Heart left ventricle (tissue), 16 donors: ENCODE data around the gene CELA1. TPM values are rescaled to one million over a fixed set of nuclear protein-coding genes. Genes with fewer than 3 reads are reported as not detected.
A peak's percentile ranks its signal among the peaks of the same experiment; 100 is the strongest.

Source experiments
- ATAC-seq, 4 donors: fragments of 200-7000 bp; cut with Tn5 transposase; one replicate each; pipeline ENCODE4 v1.9.1; 2020 to 2022; ENCODE audit warnings: moderate library complexity in 4 of 4, mild to moderate bottlenecking in 3 of 4, moderate number of reproducible peaks in 1 of 4
- DNase-seq, 5 donors: peaks; one replicate each; pipeline ENCODE4 v3.0.0-alpha.2; 2020
- H3K27ac ChIP-seq, 12 donors: fragments of 200-600 bp; sonication (generic) in 4 of 12; one replicate each; pipeline versions ENCODE4 v1.5.0 to v1.8.0; 2016 to 2022; ENCODE audit warnings: mild to moderate bottlenecking in 2 of 12
- H3K27me3 ChIP-seq, 9 donors: fragments of 200-600 bp; sonication (generic) in 2 of 9; one replicate each; pipeline versions ENCODE4 v1.5.1 to v1.8.0; 2016 to 2022; ENCODE audit warnings: mild to moderate bottlenecking in 3 of 9
- H3K36me3 ChIP-seq, 9 donors: fragments of 200-600 bp; sonication (generic) in 2 of 9; one replicate each; pipeline versions ENCODE4 v1.5.0 to v1.8.0; 2018 to 2022; ENCODE audit warnings: mild to moderate bottlenecking in 2 of 9
- H3K4me1 ChIP-seq, 12 donors: fragments of 200-600 bp; sonication (generic) in 4 of 12; one replicate each; pipeline versions ENCODE4 v1.5.0 to v1.8.0; 2016 to 2022; ENCODE audit warnings: mild to moderate bottlenecking in 3 of 12
- H3K4me3 ChIP-seq, 12 donors: fragments of 200-600 bp; sonication (generic) in 4 of 12; one replicate each; pipeline versions ENCODE4 v1.5.0 to v1.8.0; 2017 to 2022; ENCODE audit warnings: mild to moderate bottlenecking in 9 of 12, moderate library complexity in 4 of 12
- H3K9me3 ChIP-seq, 12 donors: fragments of 200-600 bp; sonication (generic) in 4 of 12; one replicate each; pipeline versions ENCODE4 v1.5.0 to v1.8.0; 2016 to 2022; ENCODE audit warnings: mild to moderate bottlenecking in 1 of 12
- CTCF ChIP-seq, 12 donors: fragments of 200-600 bp; sonication (generic) in 4 of 12; IDR thresholded peaks; one replicate each; pipeline versions ENCODE4 v1.5.0 to v1.8.0; 2018 to 2022; ENCODE audit warnings: antibody characterized with exemption in 12 of 12, mild to moderate bottlenecking in 5 of 12
- POLR2A ChIP-seq, 2 donors: fragments of 450-650 bp; IDR thresholded peaks; one replicate each; pipeline ENCODE4 v1.6.1; 2017; ENCODE audit warnings: antibody characterized with exemption in 2 of 2, mild to moderate bottlenecking in 2 of 2, moderate library complexity in 2 of 2
- WGBS, 4 donors: extraction: QIAGEN DNeasy Blood & Tissue Kit in 2 of 4; methylation state at CpG; one replicate each; pipeline versions ENCODE4 v1.1.5 to v1.1.7; 2013 to 2018; 5-methylcytosine and 5-hydroxymethylcytosine counted together
- intact Hi-C, 10 donors: fragments of 100-400 bp; cut with DNase I; formaldehyde crosslinking; loops; one replicate each; pipeline versions ENCODE4 v1.11.1 to v1.14.2; 2022
- polyA plus RNA-seq, 2 donors: library from polyadenylated mRNA; stranded (reverse); fragments of 200-250 nt; gene quantifications; one replicate each; pipeline ENCODE4 v1.2.3, GENCODE V29; 2013
- total RNA-seq, 9 donors: library from RNA; depleted of rRNA in 2 of 9; stranded (reverse); fragments of >200 nt in 2 of 9; fragmentation: NEBNext Ultra II Directional in 3 of 9; extraction: Animal tissue kit (Norgen Biotek cat#: 25700) in 3 of 9; gene quantifications; one replicate each; pipeline versions ENCODE4 v1.1.0 to v1.2.4, GENCODE V29; 2016 to 2023
- donor health status: ischemic (EF 13 %, LVEDD 7.1; RV severe dilation, severe dysfunction).
- donor health status: healthy with polysubstance abuse.
- donor health status: DM: no; HTN: yes; CAD: no.
- donor health status: DM: no; HTN: no; CAD: no.
- donor health status: ischemic (EF 25% LVEDD 6.9; RV normal size, moderate dysfunction).
- donor health status: ischemic (EF 25% LVEDD 5.7; RV mildly dilated, moderate dysfunction).
- donor health status: healthy.
- donor health status: DM: yes; HTN: yes; CAD: no.
- donor health status: ischemic (EF 35%, LVEDD 5.7; RV mildly dilated, moderate dysfunction).
- donor health status: nonischemic (EF 11% LVEDD 7.7; RV severe dilation, severe dysfunction).
- donor health status: DM: yes; HTN: yes; CAD: no.
- donor health status: PGD.
- donor health status: ischemic (EF 29% LVEDD 5.4; RV normal size, mild dysfunction).
- donor health status: nonischemic (EF 23%, LVEDD 6.1; RV moderate dilation, normal function).

CELA1 gene
- total and polyA plus RNA-seq, 11 donors = not detected

DNA sequence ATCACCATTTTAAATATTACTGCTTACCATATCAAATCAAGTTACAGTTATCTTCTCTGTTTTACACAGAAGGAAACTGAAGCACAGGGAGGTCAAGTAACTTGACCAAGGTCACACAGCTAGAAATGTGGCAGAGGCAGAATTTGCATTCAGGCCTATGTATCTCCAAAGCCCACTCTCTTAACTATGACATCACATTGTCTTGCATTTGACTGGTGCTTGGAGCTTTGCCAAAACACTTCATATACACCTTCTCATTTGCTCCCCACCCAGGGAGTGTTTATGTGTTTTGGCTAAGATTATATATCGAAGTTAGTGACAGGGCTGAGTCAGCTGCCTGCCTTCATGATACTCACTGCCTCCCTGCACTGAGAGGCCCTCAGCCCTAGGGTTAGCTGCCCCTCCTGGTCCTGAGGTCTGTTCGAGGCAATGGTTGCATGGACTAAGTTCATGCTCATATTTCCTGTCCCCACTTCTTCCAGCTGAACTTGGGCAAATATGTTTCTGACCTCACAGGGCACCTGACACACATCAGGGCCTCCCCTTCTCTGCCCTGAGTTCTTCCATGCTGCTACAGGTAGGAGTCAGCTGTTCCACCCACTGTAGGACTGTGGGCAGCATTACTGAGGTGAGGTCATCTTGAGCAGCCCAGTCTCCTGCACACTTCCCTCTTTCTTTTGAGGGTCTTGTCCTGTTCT, 43.0 kb upstream of the CELA1 start:
- ATAC-seq (no peak), DNase-seq (no peak)
- Histone ChIP-seq H3K27me3 (peaks cover 0 to 31% (median 12%) of the 10 kb centered on the region in 9 donors), H3K4me1 (peaks cover 0 to 60% (median 5%) of the 10 kb centered on the region in 12 donors), H3K4me3 (no peak overlapping the region), H3K27ac (no peak overlapping the region), H3K9me3 (no peaks in the 10 kb centered on the region), H3K36me3 (no peaks in the 10 kb centered on the region)
- 78 to 100% (median 83%) methylated on average over 2 of the region's 2 CpGs for WGBS, 4 donors
- TF ChIP-seq POLR2A (IDR thresholded peaks at IDR 0.05) (no peak), CTCF (IDR thresholded peaks at IDR 0.05) (no peak)
- intact Hi-C loops = no loop called here

DNA sequence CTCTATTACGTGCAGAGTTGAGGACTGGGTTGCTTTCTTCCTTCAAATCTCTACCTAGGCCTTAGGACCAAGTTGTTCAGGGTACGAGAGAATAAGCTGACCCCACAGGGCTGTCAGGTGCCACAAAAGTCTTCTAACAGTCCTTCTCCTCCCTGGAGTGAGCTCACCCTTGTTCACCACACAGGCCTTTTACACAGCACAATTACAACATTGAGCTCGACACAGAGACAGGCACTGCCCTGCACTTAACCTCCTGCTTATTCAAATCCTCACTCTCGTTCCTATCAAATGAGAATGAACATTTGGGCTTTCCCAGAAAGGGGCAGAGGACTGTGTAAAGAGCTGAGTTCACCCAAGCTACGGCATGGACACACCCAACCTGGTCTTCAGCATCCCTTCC, 42.4 kb upstream of the CELA1 start:
- Histone ChIP-seq H3K27ac (peak overlapping the region in 1 of 12 donors; percentile 38), H3K27me3 (peaks cover 0 to 26% (median 11%) of the 10 kb centered on the region in 9 donors)
- 88 to 94% (median 93%) methylated on average over 5 of the region's 5 CpGs for WGBS, 4 donors

GRCh38 chr12:51388069-51388799, 41.8 kb upstream of the CELA1 start:
- no peak for ATAC-seq
- H3K27me3 ChIP-seq = peaks cover 0 to 19% (median 11%) of the 10 kb centered on the region in 9 donors
- DNase-seq = peak in 1 of 5 donors; percentile 45
- no peak overlapping the region for H3K4me3 ChIP-seq
- H3K4me1 ChIP-seq = peaks cover 0 to 48% (median 5%) of the 10 kb centered on the region in 12 donors
- intact Hi-C loops = no loop called here
- no peaks in the 10 kb centered on the region for H3K9me3 ChIP-seq
- WGBS, 4 donors = 64 to 68% (median 66%) methylated on average over 10 of the region's 10 CpGs
- TF ChIP-seq CTCF (IDR thresholded peaks at IDR 0.05) (no peak), POLR2A (IDR thresholded peaks at IDR 0.05) (no peak)
- H3K27ac ChIP-seq = peak overlapping the region in 1 of 12 donors; percentile 38
- no peaks in the 10 kb centered on the region for H3K36me3 ChIP-seq

More for the DNA sequence above, 42.4 kb upstream of the CELA1 start:
- ATAC-seq (no peak), DNase-seq (no peak)
- Histone ChIP-seq H3K9me3 (no peaks in the 10 kb centered on the region), H3K4me3 (no peak overlapping the region), H3K4me1 (peaks cover 0 to 54% (median 5%) of the 10 kb centered on the region in 12 donors), H3K36me3 (no peaks in the 10 kb centered on the region)
- TF ChIP-seq CTCF (IDR thresholded peaks at IDR 0.05) (no peak), POLR2A (IDR thresholded peaks at IDR 0.05) (no peak)
- intact Hi-C loops = no loop called here

GRCh38 chr12:51386351-51386750, 39.9 kb upstream of the CELA1 start:
- Histone ChIP-seq H3K36me3 (peaks cover 0 to 6% (median 0%) of the 10 kb centered on the region in 9 donors), H3K4me1 (peaks cover 0 to 44% (median 0%) of the 10 kb centered on the region in 12 donors), H3K9me3 (no peaks in the 10 kb centered on the region), H3K27ac (no peak overlapping the region), H3K27me3 (peaks cover 0 to 7% (median 1%) of the 10 kb centered on the region in 9 donors), H3K4me3 (no peak overlapping the region)
- DNase-seq (no peak), ATAC-seq (no peak)
- WGBS, 4 donors = 75 to 93% (median 83%) methylated on average over 4 of the region's 4 CpGs
- TF ChIP-seq POLR2A (IDR thresholded peaks at IDR 0.05) (no peak), CTCF (IDR thresholded peaks at IDR 0.05) (no peak)
- intact Hi-C loops = no loop called here
